ENCODE measurements around the gene COA7.

COA7 gene

GRCh38 chr1:52658795-52659194 lies 39.4 kb downstream of the COA7 start:
- no peaks in the 10 kb centered on the region for H3K36me3 ChIP-seq (ENCODE audit: control insufficient read depth, insufficient read depth, low read length)
- H3K9me3 ChIP-seq (ENCODE audit: control insufficient read depth, insufficient read depth, low read length), result no peaks in the 10 kb centered on the region
- H3K27me3 ChIP-seq (ENCODE audit: control insufficient read depth, insufficient read depth, low read length), result no peaks in the 10 kb centered on the region
- H3K27ac ChIP-seq (ENCODE audit: low read length), result no peak overlapping the region
- H3K4me1 ChIP-seq (ENCODE audit: control insufficient read depth, insufficient read depth, low read length), result peaks cover 9% of the 10 kb centered on the region
- no peak for DNase-seq (ENCODE audit: low read depth, low spot score)
- no peak overlapping the region for H3K4me3 ChIP-seq (ENCODE audit: low read length)
- WGBS (ENCODE audit: insufficient coverage, insufficient read length), result no CpG with 5 or more reads among the region's 1 CpG

DNA sequence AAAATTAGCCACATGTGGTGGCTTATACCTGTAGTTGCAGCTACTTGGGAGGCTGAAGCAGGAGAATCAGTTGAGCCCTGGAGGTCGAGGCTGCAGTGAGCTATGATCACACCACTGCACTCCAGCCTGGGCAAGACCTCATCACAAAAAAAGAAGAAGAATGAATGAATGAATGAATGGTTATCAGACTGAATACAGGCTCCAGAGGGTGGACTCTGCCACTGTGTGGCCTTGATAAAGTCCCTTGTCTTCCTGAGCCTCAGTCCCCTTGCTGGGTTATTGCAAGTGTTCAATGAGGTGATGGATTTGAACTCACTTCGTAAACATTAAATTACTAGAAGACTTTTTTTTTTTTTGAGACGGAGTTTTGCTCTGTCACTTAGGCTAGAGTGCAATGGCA lies 40.4 kb downstream of the COA7 start:
- Histone ChIP-seq H3K27me3 (ENCODE audit: control insufficient read depth, insufficient read depth, low read length) (no peaks in the 10 kb centered on the region), H3K27ac (ENCODE audit: low read length) (no peak overlapping the region), H3K36me3 (ENCODE audit: control insufficient read depth, insufficient read depth, low read length) (no peaks in the 10 kb centered on the region), H3K4me1 (ENCODE audit: control insufficient read depth, insufficient read depth, low read length) (peaks cover 9% of the 10 kb centered on the region), H3K4me3 (ENCODE audit: low read length) (no peak overlapping the region), H3K9me3 (ENCODE audit: control insufficient read depth, insufficient read depth, low read length) (no peaks in the 10 kb centered on the region)
- DNase-seq (ENCODE audit: low read depth, low spot score), result no peak
- no CpG with 5 or more reads among the region's 3 CpGs for whole genome bisulfite sequencing (ENCODE audit: insufficient coverage, insufficient read length)

GRCh38 chr1:52654063-52654462 lies 44.1 kb downstream of the COA7 start:
- DNase-seq (ENCODE audit: low read depth, low spot score), result no peak
- Histone ChIP-seq H3K4me3 (ENCODE audit: low read length) (no peak overlapping the region), H3K36me3 (ENCODE audit: control insufficient read depth, insufficient read depth, low read length) (no peaks in the 10 kb centered on the region), H3K27ac (ENCODE audit: low read length) (no peak overlapping the region), H3K27me3 (ENCODE audit: control insufficient read depth, insufficient read depth, low read length) (no peaks in the 10 kb centered on the region), H3K9me3 (ENCODE audit: control insufficient read depth, insufficient read depth, low read length) (no peaks in the 10 kb centered on the region), H3K4me1 (ENCODE audit: control insufficient read depth, insufficient read depth, low read length) (no peaks in the 10 kb centered on the region)

GRCh38 chr1:52653207-52653849 lies 44.8 kb downstream of the COA7 start:
- no peak overlapping the region for H3K4me3 ChIP-seq (ENCODE audit: low read length)
- no peaks in the 10 kb centered on the region for H3K27me3 ChIP-seq (ENCODE audit: control insufficient read depth, insufficient read depth, low read length)
- no peaks in the 10 kb centered on the region for H3K9me3 ChIP-seq (ENCODE audit: control insufficient read depth, insufficient read depth, low read length)
- WGBS (ENCODE audit: insufficient coverage, insufficient read length), result no CpG with 5 or more reads among the region's 5 CpGs
- no peaks in the 10 kb centered on the region for H3K36me3 ChIP-seq (ENCODE audit: control insufficient read depth, insufficient read depth, low read length)
- no peak overlapping the region for H3K27ac ChIP-seq (ENCODE audit: low read length)
- no peaks in the 10 kb centered on the region for H3K4me1 ChIP-seq (ENCODE audit: control insufficient read depth, insufficient read depth, low read length)
- DNase-seq (ENCODE audit: low read depth, low spot score), result no peak

GRCh38 chr1:52651904-52652303 lies 46.2 kb downstream of the COA7 start:
- Histone ChIP-seq H3K4me1 (ENCODE audit: control insufficient read depth, insufficient read depth, low read length) (no peaks in the 10 kb centered on the region), H3K36me3 (ENCODE audit: control insufficient read depth, insufficient read depth, low read length) (no peaks in the 10 kb centered on the region), H3K27me3 (ENCODE audit: control insufficient read depth, insufficient read depth, low read length) (no peaks in the 10 kb centered on the region), H3K4me3 (ENCODE audit: low read length) (no peak overlapping the region), H3K9me3 (ENCODE audit: control insufficient read depth, insufficient read depth, low read length) (no peaks in the 10 kb centered on the region), H3K27ac (ENCODE audit: low read length) (no peak overlapping the region)
- DNase-seq (ENCODE audit: low read depth, low spot score), result no peak
- no CpG with 5 or more reads among the region's 1 CpG for WGBS (ENCODE audit: insufficient coverage, insufficient read length)

GRCh38 chr1:52645261-52645660 lies 52.9 kb downstream of the COA7 start:
- Histone ChIP-seq H3K4me1 (ENCODE audit: control insufficient read depth, insufficient read depth, low read length) (no peaks in the 10 kb centered on the region), H3K9me3 (ENCODE audit: control insufficient read depth, insufficient read depth, low read length) (no peaks in the 10 kb centered on the region), H3K4me3 (ENCODE audit: low read length) (no peak overlapping the region), H3K27me3 (ENCODE audit: control insufficient read depth, insufficient read depth, low read length) (no peaks in the 10 kb centered on the region), H3K27ac (ENCODE audit: low read length) (no peak overlapping the region), H3K36me3 (ENCODE audit: control insufficient read depth, insufficient read depth, low read length) (no peaks in the 10 kb centered on the region)
- WGBS (ENCODE audit: insufficient coverage, insufficient read length), result no CpG with 5 or more reads among the region's 6 CpGs
- no peak for DNase-seq (ENCODE audit: low read depth, low spot score)

GRCh38 chr1:52641307-52641706 lies 56.8 kb downstream of the COA7 start:
- H3K36me3 ChIP-seq (ENCODE audit: control insufficient read depth, insufficient read depth, low read length), result no peaks in the 10 kb centered on the region
- DNase-seq (ENCODE audit: low read depth, low spot score), result no peak
- H3K4me1 ChIP-seq (ENCODE audit: control insufficient read depth, insufficient read depth, low read length), result no peaks in the 10 kb centered on the region
- H3K27ac ChIP-seq (ENCODE audit: low read length), result no peak overlapping the region
- H3K9me3 ChIP-seq (ENCODE audit: control insufficient read depth, insufficient read depth, low read length), result no peaks in the 10 kb centered on the region
- H3K27me3 ChIP-seq (ENCODE audit: control insufficient read depth, insufficient read depth, low read length), result no peaks in the 10 kb centered on the region
- no peak overlapping the region for H3K4me3 ChIP-seq (ENCODE audit: low read length)
- whole genome bisulfite sequencing (ENCODE audit: insufficient coverage, insufficient read length), result no CpG with 5 or more reads among the region's 4 CpGs

DNA sequence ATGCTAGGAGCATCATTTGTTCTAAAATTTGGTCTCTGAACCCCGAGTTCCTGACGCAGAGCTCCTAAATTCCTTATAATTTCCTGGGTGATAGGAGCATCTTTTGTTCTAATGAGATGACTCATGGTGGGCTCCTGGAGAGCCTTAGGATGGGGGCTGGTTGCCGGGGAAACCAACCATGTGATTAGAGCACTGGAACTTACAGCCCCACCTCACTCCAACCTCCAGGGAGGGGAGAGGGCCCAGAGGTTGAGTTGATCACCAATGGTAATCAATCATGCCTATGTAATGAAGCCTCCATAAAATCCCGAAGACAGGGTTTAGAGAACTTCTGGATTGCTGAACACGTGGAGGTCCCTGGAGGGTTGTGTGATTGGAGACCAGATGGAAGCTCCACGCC lies 57.5 kb downstream of the COA7 start:
- Histone ChIP-seq H3K36me3 (ENCODE audit: control insufficient read depth, insufficient read depth, low read length) (no peaks in the 10 kb centered on the region), H3K27ac (ENCODE audit: low read length) (no peak overlapping the region), H3K9me3 (ENCODE audit: control insufficient read depth, insufficient read depth, low read length) (no peaks in the 10 kb centered on the region), H3K27me3 (ENCODE audit: control insufficient read depth, insufficient read depth, low read length) (no peaks in the 10 kb centered on the region), H3K4me3 (ENCODE audit: low read length) (no peak overlapping the region), H3K4me1 (ENCODE audit: control insufficient read depth, insufficient read depth, low read length) (no peaks in the 10 kb centered on the region)
- DNase-seq (ENCODE audit: low read depth, low spot score), result no peak
- WGBS (ENCODE audit: insufficient coverage, insufficient read length), result no CpG with 5 or more reads among the region's 6 CpGs

DNA sequence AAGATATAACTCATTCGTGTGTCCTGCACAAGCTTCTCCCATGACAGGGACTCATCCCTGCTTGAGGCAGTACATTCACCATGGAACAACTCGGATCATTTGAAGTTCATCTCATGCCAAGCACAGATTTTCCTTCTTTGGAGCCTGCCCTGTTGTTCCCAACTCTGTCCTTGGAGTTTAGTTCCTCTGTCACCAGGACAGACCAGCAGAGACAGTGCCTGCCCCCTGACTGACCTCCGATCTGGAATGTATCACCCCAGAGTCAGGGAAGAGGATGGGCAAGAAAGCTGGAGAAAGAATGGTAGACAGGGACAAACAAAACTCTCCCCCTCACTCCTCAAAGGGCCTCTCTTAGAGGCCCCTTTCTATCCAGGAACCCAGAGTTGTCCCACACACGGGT lies 60.2 kb downstream of the COA7 start:
- no peak overlapping the region for H3K4me3 ChIP-seq (ENCODE audit: low read length)
- no peak for DNase-seq (ENCODE audit: low read depth, low spot score)
- no peaks in the 10 kb centered on the region for H3K4me1 ChIP-seq (ENCODE audit: control insufficient read depth, insufficient read depth, low read length)
- no peak overlapping the region for H3K27ac ChIP-seq (ENCODE audit: low read length)
- peaks cover 12% of the 10 kb centered on the region; the same call in 1 of the 2 replicates for H3K27me3 ChIP-seq (ENCODE audit: control insufficient read depth, insufficient read depth, low read length)
- H3K36me3 ChIP-seq (ENCODE audit: control insufficient read depth, insufficient read depth, low read length), result no peaks in the 10 kb centered on the region
- H3K9me3 ChIP-seq (ENCODE audit: control insufficient read depth, insufficient read depth, low read length), result no peaks in the 10 kb centered on the region
- no CpG with 5 or more reads among the region's 4 CpGs for WGBS (ENCODE audit: insufficient coverage, insufficient read length)

DNA sequence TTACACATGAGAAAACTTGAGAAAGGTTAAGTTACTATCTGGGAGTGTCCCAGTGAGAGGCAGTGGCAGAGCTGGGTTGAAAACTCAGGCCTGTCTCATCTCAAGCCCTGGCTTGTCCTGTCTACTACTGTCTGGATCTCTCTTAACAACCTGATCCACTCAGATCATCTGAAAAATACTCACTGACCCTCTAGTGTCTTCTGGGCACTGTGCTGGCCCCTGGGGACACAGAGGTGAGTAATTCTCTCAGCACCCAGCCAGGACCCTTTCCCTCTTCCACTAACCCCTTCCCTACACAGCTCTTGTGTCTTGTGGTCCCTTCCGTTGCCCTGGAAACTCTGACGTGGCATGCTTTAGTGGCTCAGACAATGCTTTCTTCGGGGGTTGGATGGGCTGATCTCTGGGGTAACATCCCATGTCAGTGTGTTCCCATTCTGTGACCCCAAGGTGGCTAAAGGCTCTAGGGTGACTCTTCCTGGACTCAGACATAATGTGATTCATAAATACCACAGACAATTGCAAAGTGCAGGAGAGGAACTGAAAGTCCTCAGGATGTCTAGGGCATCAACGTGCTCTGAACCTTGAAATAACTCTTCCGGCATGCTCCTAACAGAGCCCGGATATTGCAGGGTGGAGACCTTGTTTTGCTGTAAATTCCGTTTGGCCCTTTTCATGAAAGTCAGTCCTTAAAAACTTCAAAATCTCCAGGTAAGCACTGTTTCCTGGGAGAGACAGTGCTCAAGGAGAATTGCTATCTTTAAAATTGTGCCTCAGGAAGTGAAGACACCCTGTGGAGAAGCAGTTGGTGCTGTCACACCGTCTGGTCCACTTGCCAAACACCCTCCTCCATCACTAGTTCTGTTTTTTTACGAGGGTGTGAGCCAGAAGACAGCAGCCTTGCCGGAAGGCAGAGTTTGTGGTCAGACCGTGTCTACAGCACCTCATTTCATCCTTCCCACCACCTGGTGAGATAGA lies 61.1 kb downstream of the COA7 start:
- no peaks in the 10 kb centered on the region for H3K36me3 ChIP-seq (ENCODE audit: control insufficient read depth, insufficient read depth, low read length)
- H3K9me3 ChIP-seq (ENCODE audit: control insufficient read depth, insufficient read depth, low read length), result no peaks in the 10 kb centered on the region
- WGBS (ENCODE audit: insufficient coverage, insufficient read length), result no CpG with 5 or more reads among the region's 11 CpGs
- no peak overlapping the region for H3K4me3 ChIP-seq (ENCODE audit: low read length)
- H3K27ac ChIP-seq (ENCODE audit: low read length), result no peak overlapping the region
- H3K4me1 ChIP-seq (ENCODE audit: control insufficient read depth, insufficient read depth, low read length), result no peaks in the 10 kb centered on the region; the same call in 1 of the 2 replicates
- DNase-seq (ENCODE audit: low read depth, low spot score), result no peak
- H3K27me3 ChIP-seq (ENCODE audit: control insufficient read depth, insufficient read depth, low read length), result peaks cover 19% of the 10 kb centered on the region; the same call in 1 of the 2 replicates
